Measurements from ENCODE around the gene ERRFI1. TPM values are rescaled to one million over a fixed set of nuclear protein-coding genes. Genes with fewer than 3 reads are reported as not detected.

The ERRFI1 gene
- total and polyA plus RNA-seq, 5 donors from 2014 or later: 0.37 to 5.8 (median 0.98) TPM; not detected in 1

GRCh38 chr1:8040586-8040985 lies 14.5 kb upstream of the ERRFI1 start:
- no peak for ATAC-seq (ENCODE audit: low read depth in 2 of 2)

GRCh38 chr1:8039071-8039470 lies 13.0 kb upstream of the ERRFI1 start:
- H3K27me3 Mint-ChIP-seq: no peaks in the 10 kb centered on the region
- H3K36me3 Mint-ChIP-seq: peaks cover 8% of the 10 kb centered on the region
- ATAC-seq (ENCODE audit: low read depth in 2 of 2) (no peak), DNase-seq (no peak)
- Histone ChIP-seq H3K9me3 (ENCODE audit: control insufficient read depth in 2 of 2, low read length in 2 of 2) (peaks cover 0 to 5% of the 10 kb centered on the region in 2 experiments), H3K27me3 (ENCODE audit: control insufficient read depth, insufficient read depth, low read length) (no peaks in the 10 kb centered on the region), H3K36me3 (ENCODE audit: control insufficient read depth, insufficient read depth, low read length) (no peaks in the 10 kb centered on the region), H3K4me1 (ENCODE audit: control insufficient read depth, insufficient read depth, low read length, poor library complexity, severe bottlenecking) (no peaks in the 10 kb centered on the region), H3K4me3 (ENCODE audit: low read depth, low read length) (no peak overlapping the region), H3K27ac (ENCODE audit: insufficient read depth, low read length, poor library complexity, severe bottlenecking) (no peak overlapping the region)
- H3K4me1 Mint-ChIP-seq: peaks cover 0 to 3% (median 0%) of the 10 kb centered on the region in 4 donors
- H3K9me3 Mint-ChIP-seq: peaks cover 0 to 13% (median 0%) of the 10 kb centered on the region in 7 donors
- H3K27ac Mint-ChIP-seq: no peak overlapping the region
- no peak overlapping the region for H3K4me3 Mint-ChIP-seq

More at GRCh38 chr1:8040586-8040985, 14.5 kb upstream of the ERRFI1 start:
- Mint-ChIP-seq H3K9me3 (peaks cover 0 to 13% (median 0%) of the 10 kb centered on the region in 7 donors), H3K4me1 (peaks cover 0 to 3% (median 1%) of the 10 kb centered on the region in 4 donors), H3K27me3 (no peaks in the 10 kb centered on the region), H3K4me3 (no peak overlapping the region), H3K27ac (no peak overlapping the region), H3K36me3 (peaks cover 8% of the 10 kb centered on the region)
- Histone ChIP-seq H3K9me3 (ENCODE audit: control insufficient read depth in 2 of 2, low read length in 2 of 2) (peaks cover 0 to 5% of the 10 kb centered on the region in 2 experiments), H3K27ac (ENCODE audit: insufficient read depth, low read length, poor library complexity, severe bottlenecking) (no peak overlapping the region), H3K27me3 (ENCODE audit: control insufficient read depth, insufficient read depth, low read length) (no peaks in the 10 kb centered on the region), H3K4me1 (ENCODE audit: control insufficient read depth, insufficient read depth, low read length, poor library complexity, severe bottlenecking) (no peaks in the 10 kb centered on the region), H3K36me3 (ENCODE audit: control insufficient read depth, insufficient read depth, low read length) (no peaks in the 10 kb centered on the region), H3K4me3 (ENCODE audit: low read depth, low read length) (no peak overlapping the region)
- DNase-seq: no peak

- Mint-ChIP-seq H3K9me3 (peaks cover 0 to 4% (median 0%) of the 10 kb centered on the region in 7 donors), H3K4me3 (no peak overlapping the region), H3K36me3 (no peaks in the 10 kb centered on the region), H3K4me1 (peaks cover 0 to 5% (median 2%) of the 10 kb centered on the region in 4 donors), H3K27ac (no peak overlapping the region), H3K27me3 (no peaks in the 10 kb centered on the region)
- DNase-seq: no peak
- Histone ChIP-seq H3K36me3 (ENCODE audit: control insufficient read depth, insufficient read depth, low read length) (no peaks in the 10 kb centered on the region), H3K4me1 (ENCODE audit: control insufficient read depth, insufficient read depth, low read length, poor library complexity, severe bottlenecking) (no peaks in the 10 kb centered on the region), H3K27me3 (ENCODE audit: control insufficient read depth, insufficient read depth, low read length) (no peaks in the 10 kb centered on the region), H3K9me3 (ENCODE audit: control insufficient read depth in 2 of 2, low read length in 2 of 2) (no peaks in the 10 kb centered on the region), H3K4me3 (ENCODE audit: low read depth, low read length) (no peak overlapping the region), H3K27ac (ENCODE audit: insufficient read depth, low read length, poor library complexity, severe bottlenecking) (no peak overlapping the region)
- no peak for ATAC-seq (ENCODE audit: low read depth in 2 of 2)
These were observed 9.2 kb upstream of the ERRFI1 start for GRCh38 chr1:8035289-8035688.

- Mint-ChIP-seq H3K27ac (peak overlapping the region in 2 of 3 donors; percentile 31 to 32), H3K4me1 (peaks cover 0 to 5% (median 2%) of the 10 kb centered on the region in 4 donors), H3K4me3 (no peak overlapping the region), H3K9me3 (no peaks in the 10 kb centered on the region), H3K36me3 (no peaks in the 10 kb centered on the region), H3K27me3 (peaks cover 7% of the 10 kb centered on the region)
- H3K9me3 ChIP-seq (ENCODE audit: control insufficient read depth in 2 of 2, low read length in 2 of 2): no peaks in the 10 kb centered on the region
- ATAC-seq (ENCODE audit: low read depth in 2 of 2) (no peak), DNase-seq (no peak)
- H3K27ac ChIP-seq (ENCODE audit: insufficient read depth, low read length, poor library complexity, severe bottlenecking): no peak overlapping the region
- no peaks in the 10 kb centered on the region for H3K4me1 ChIP-seq (ENCODE audit: control insufficient read depth, insufficient read depth, low read length, poor library complexity, severe bottlenecking)
- no peaks in the 10 kb centered on the region for H3K36me3 ChIP-seq (ENCODE audit: control insufficient read depth, insufficient read depth, low read length)
- no peak overlapping the region for H3K4me3 ChIP-seq (ENCODE audit: low read depth, low read length)
- no peaks in the 10 kb centered on the region for H3K27me3 ChIP-seq (ENCODE audit: control insufficient read depth, insufficient read depth, low read length)
These were observed 7.2 kb upstream of the ERRFI1 start for GRCh38 chr1:8033322-8033721.

GRCh38 chr1:8032366-8032910 lies 6.3 kb upstream of the ERRFI1 start:
- H3K4me3 Mint-ChIP-seq: no peak overlapping the region
- H3K27ac Mint-ChIP-seq: peak overlapping the region in 1 of 3 donors; percentile 43
- no peaks in the 10 kb centered on the region for H3K27me3 ChIP-seq (ENCODE audit: control insufficient read depth, insufficient read depth, low read length)
- H3K4me1 ChIP-seq (ENCODE audit: control insufficient read depth, insufficient read depth, low read length, poor library complexity, severe bottlenecking): no peaks in the 10 kb centered on the region
- DNase-seq: no peak
- no peaks in the 10 kb centered on the region for H3K9me3 ChIP-seq (ENCODE audit: control insufficient read depth in 2 of 2, low read length in 2 of 2)
- no peak overlapping the region for H3K27ac ChIP-seq (ENCODE audit: insufficient read depth, low read length, poor library complexity, severe bottlenecking)
- peaks cover 0 to 5% (median 2%) of the 10 kb centered on the region in 4 donors for H3K4me1 Mint-ChIP-seq
- H3K9me3 Mint-ChIP-seq: no peaks in the 10 kb centered on the region
- no peak for ATAC-seq (ENCODE audit: low read depth in 2 of 2)
- H3K4me3 ChIP-seq (ENCODE audit: low read depth, low read length): no peak overlapping the region
- peaks cover 16% of the 10 kb centered on the region for H3K27me3 Mint-ChIP-seq
- H3K36me3 Mint-ChIP-seq: no peaks in the 10 kb centered on the region
- no peaks in the 10 kb centered on the region for H3K36me3 ChIP-seq (ENCODE audit: control insufficient read depth, insufficient read depth, low read length)

- peaks cover 5% of the 10 kb centered on the region for H3K4me1 ChIP-seq (ENCODE audit: control insufficient read depth, insufficient read depth, low read length, poor library complexity, severe bottlenecking)
- DNase-seq: peak in 2 of 3 donors; percentile 54 to 59
- H3K9me3 ChIP-seq (ENCODE audit: control insufficient read depth in 2 of 2, low read length in 2 of 2): no peaks in the 10 kb centered on the region
- Mint-ChIP-seq H3K27ac (no peak overlapping the region), H3K4me3 (no peak overlapping the region), H3K9me3 (no peaks in the 10 kb centered on the region), H3K27me3 (peaks cover 25% of the 10 kb centered on the region), H3K4me1 (peaks cover 3 to 6% (median 5%) of the 10 kb centered on the region in 4 donors), H3K36me3 (no peaks in the 10 kb centered on the region)
- H3K27ac ChIP-seq (ENCODE audit: insufficient read depth, low read length, poor library complexity, severe bottlenecking): no peak overlapping the region
- no peaks in the 10 kb centered on the region for H3K36me3 ChIP-seq (ENCODE audit: control insufficient read depth, insufficient read depth, low read length)
- no peak for ATAC-seq (ENCODE audit: low read depth in 2 of 2)
- H3K27me3 ChIP-seq (ENCODE audit: control insufficient read depth, insufficient read depth, low read length): peaks cover 1% of the 10 kb centered on the region
- no peak overlapping the region for H3K4me3 ChIP-seq (ENCODE audit: low read depth, low read length)
These were observed 5.2 kb upstream of the ERRFI1 start for GRCh38 chr1:8031176-8031785.

GRCh38 chr1:8028571-8028910 lies 2.4 kb upstream of the ERRFI1 start:
- peaks cover 41% of the 10 kb centered on the region for H3K27me3 Mint-ChIP-seq
- no peak overlapping the region for H3K27ac Mint-ChIP-seq
- Histone ChIP-seq H3K9me3 (ENCODE audit: control insufficient read depth in 2 of 2, low read length in 2 of 2) (no peaks in the 10 kb centered on the region), H3K27ac (ENCODE audit: insufficient read depth, low read length, poor library complexity, severe bottlenecking) (no peak overlapping the region), H3K4me3 (ENCODE audit: low read depth, low read length) (no peak overlapping the region), H3K4me1 (ENCODE audit: control insufficient read depth, insufficient read depth, low read length, poor library complexity, severe bottlenecking) (peaks cover 19% of the 10 kb centered on the region), H3K27me3 (ENCODE audit: control insufficient read depth, insufficient read depth, low read length) (peaks cover 20% of the 10 kb centered on the region), H3K36me3 (ENCODE audit: control insufficient read depth, insufficient read depth, low read length) (no peaks in the 10 kb centered on the region)
- H3K36me3 Mint-ChIP-seq: no peaks in the 10 kb centered on the region
- no peaks in the 10 kb centered on the region for H3K9me3 Mint-ChIP-seq
- ATAC-seq (ENCODE audit: low read depth in 2 of 2) (no peak), DNase-seq (no peak)
- peak overlapping the region in 1 of 4 donors; percentile 70 for H3K4me3 Mint-ChIP-seq
- peaks cover 5 to 13% (median 11%) of the 10 kb centered on the region in 4 donors for H3K4me1 Mint-ChIP-seq
